H1 (cell line): ENCODE data around the gene EFNA3. TPM values are rescaled to one million over a fixed set of nuclear protein-coding genes. Genes with fewer than 3 reads are reported as not detected.

Experiments
- CTCF ChIA-PET: fragments of 300-600 bp; sonication (Branson Sonifier 250); formaldehyde crosslinking; loops from one replicate; lab custom pipeline; 2021; ENCODE audit not compliant: partially characterized antibody; lab: Charles Lee
- POLR2A ChIA-PET: fragments of 300-600 bp; sonication (Branson Sonifier 250); formaldehyde crosslinking; loops from one replicate; lab custom pipeline; 2021; ENCODE audit warnings: inconsistent platforms; ENCODE audit not compliant: partially characterized antibody; lab: Charles Lee
- DNase-seq, 2 experiments: peaks; one replicate each; pipeline versions ENCODE4 v3.0.0 to v3.0.0-alpha.2; 2010 to 2022; ENCODE audit warnings: low spot score in 2 of 2, low read depth in 1 of 2, mixed read lengths in 1 of 2
- FAIRE-seq: peaks from 2 replicates; lab custom pipeline; 2011; peaks lifted over from hg19 to GRCh38; lab: Jason Lieb, UNC
- H2AFZ ChIP-seq: 2 replicates; pipeline ENCODE4 v1.8.1; 2012; ENCODE audit warnings: low read length, inconsistent platforms
- H2AK5ac ChIP-seq: 2 replicates; pipeline ENCODE4 v1.6.1; 2013; ENCODE audit warnings: low read depth, low read length
- H2BK120ac ChIP-seq: replicated peaks from 2 replicates; pipeline ENCODE3; 2013; ENCODE audit warnings: low read depth, low read length, inconsistent platforms
- H2BK12ac ChIP-seq: 2 replicates; pipeline ENCODE4 v1.6.1; 2013; ENCODE audit warnings: low read depth, low read length
- H2BK15ac ChIP-seq: 2 replicates; pipeline ENCODE4 v1.6.1; 2013; ENCODE audit warnings: low read length
- H2BK20ac ChIP-seq: 2 replicates; pipeline ENCODE4 v1.6.1; 2013; ENCODE audit warnings: low read length
- H2BK5ac ChIP-seq: 2 replicates; pipeline ENCODE4 v1.6.1; 2013; ENCODE audit warnings: low read depth, low read length
- H3K14ac ChIP-seq: 2 replicates; pipeline ENCODE4 v1.6.1; 2013; ENCODE audit warnings: inconsistent platforms; ENCODE audit not compliant: insufficient read length
- H3K18ac ChIP-seq: 2 replicates; pipeline ENCODE4 v1.6.1; 2013; ENCODE audit warnings: low read length; ENCODE audit errors: extremely low read depth
- H3K23ac ChIP-seq: 2 replicates; pipeline ENCODE4 v1.6.1; 2013; ENCODE audit warnings: inconsistent platforms; ENCODE audit not compliant: insufficient read length
- H3K23me2 ChIP-seq: 2 replicates; pipeline ENCODE4 v1.6.1; 2013; ENCODE audit warnings: low read depth, low read length
- H3K27ac ChIP-seq: 2 replicates; pipeline ENCODE4 v1.6.1; 2011; ENCODE audit warnings: low read depth, low read length, inconsistent platforms
- H3K27me3 ChIP-seq, 4 experiments: replicated peaks in 1 of 4; 1 replicate in 1 of 4; 2 replicates in 3 of 4; pipeline versions ENCODE4 v1.6.1 to v1.8.1; 2011 to 2013; ENCODE audit warnings: low read length in 3 of 4, mild to moderate bottlenecking in 3 of 4, inconsistent platforms in 2 of 4, mixed read lengths in 2 of 4, moderate library complexity in 1 of 4; ENCODE audit not compliant: control insufficient read depth in 3 of 4, insufficient read depth in 3 of 4; ENCODE audit errors: extremely low read depth in 1 of 4
- H3K36me3 ChIP-seq, 4 experiments: 2 replicates each; pipeline versions ENCODE4 v1.6.1 to v1.8.1; 2011 to 2013; ENCODE audit warnings: mild to moderate bottlenecking in 4 of 4, low read length in 3 of 4, moderate library complexity in 2 of 4, control low read depth in 1 of 4, inconsistent platforms in 1 of 4; ENCODE audit not compliant: insufficient read depth in 4 of 4, control insufficient read depth in 2 of 4
- H3K4ac ChIP-seq: replicated peaks from 2 replicates; pipeline ENCODE3; 2013; ENCODE audit warnings: low read length, low read depth, mixed read lengths, inconsistent platforms; ENCODE audit not compliant: insufficient read length
- H3K4me1 ChIP-seq, 4 experiments: replicated peaks in 1 of 4; 1 replicate in 1 of 4; 2 replicates in 3 of 4; pipeline versions ENCODE4 v1.6.1 to v1.8.1; 2011 to 2013; ENCODE audit warnings: low read length in 3 of 4, inconsistent platforms in 2 of 4, mixed read lengths in 1 of 4; ENCODE audit not compliant: insufficient read depth in 4 of 4, control insufficient read depth in 3 of 4
- H3K4me2 ChIP-seq, 2 experiments: 2 replicates each; pipeline versions ENCODE4 v1.6.1 to v1.8.1; 2011 to 2013; ENCODE audit warnings: low read depth in 2 of 2, low read length in 2 of 2, control low read depth in 1 of 2, inconsistent platforms in 1 of 2, mild to moderate bottlenecking in 1 of 2; ENCODE audit not compliant: insufficient read depth in 1 of 2
- H3K4me3 ChIP-seq, 4 experiments: fragments of 200-600, 300-600 bp in 1 of 4; sonication (generic), shearing (Covaris generic), sonication (Bioruptor Twin) in 1 of 4; 2 replicates each; pipeline versions ENCODE4 v1.5.1 to v1.8.1; 2011 to 2016; ENCODE audit warnings: low read length in 4 of 4, low read depth in 3 of 4, control low read depth in 2 of 4, inconsistent platforms in 2 of 4, mild to moderate bottlenecking in 2 of 4, mixed read lengths in 1 of 4, moderate library complexity in 1 of 4; ENCODE audit not compliant: insufficient read depth in 2 of 4; ENCODE audit errors: extremely low read depth in 1 of 4
- H3K56ac ChIP-seq: replicated peaks from 2 replicates; pipeline ENCODE3; 2013; ENCODE audit warnings: low read depth, mild to moderate bottlenecking, mixed read lengths, low read length, inconsistent platforms; ENCODE audit not compliant: insufficient read length
- H3K79me1 ChIP-seq: 2 replicates; pipeline ENCODE4 v1.6.1; 2013; ENCODE audit warnings: low read depth, low read length, control low read depth
- H3K79me2 ChIP-seq, 2 experiments: 2 replicates each; pipeline versions ENCODE4 v1.6.1 to v1.8.1; 2012 to 2013; ENCODE audit warnings: low read length in 2 of 2, mild to moderate bottlenecking in 2 of 2, inconsistent platforms in 1 of 2; ENCODE audit not compliant: insufficient read depth in 2 of 2, control insufficient read depth in 1 of 2
- H3K9ac ChIP-seq, 4 experiments: replicated peaks in 1 of 4; 1 replicate in 1 of 4; 2 replicates in 3 of 4; pipeline versions ENCODE4 v1.6.1 to v1.8.1; 2011 to 2013; ENCODE audit warnings: low read depth in 3 of 4, low read length in 3 of 4, control low read depth in 2 of 4, mild to moderate bottlenecking in 2 of 4, moderate library complexity in 2 of 4, inconsistent platforms in 1 of 4; ENCODE audit errors: extremely low read depth in 1 of 4
- H3K9me3 ChIP-seq, 2 experiments: 2 replicates each; pipeline versions ENCODE4 v1.6.1 to v1.8.1; 2012 to 2013; ENCODE audit warnings: mild to moderate bottlenecking in 2 of 2, moderate library complexity in 2 of 2, control low read depth in 1 of 2, inconsistent platforms in 1 of 2, low read depth in 1 of 2, low read length in 1 of 2, mixed read lengths in 1 of 2; ENCODE audit not compliant: insufficient read depth in 2 of 2
- H4K20me1 ChIP-seq, 2 experiments: replicated peaks in 1 of 2; 2 replicates each; pipeline versions ENCODE3 to v1.8.1; 2011 to 2013; ENCODE audit warnings: inconsistent platforms in 2 of 2, low read length in 2 of 2, mild to moderate bottlenecking in 1 of 2; ENCODE audit not compliant: insufficient read depth in 2 of 2, control insufficient read depth in 1 of 2
- H4K5ac ChIP-seq: 2 replicates; pipeline ENCODE4 v1.6.1; 2013; ENCODE audit warnings: low read length, low read depth, mixed read lengths, inconsistent platforms; ENCODE audit not compliant: insufficient read length
- H4K8ac ChIP-seq: 2 replicates; pipeline ENCODE4 v1.8.0; 2013; ENCODE audit warnings: mild to moderate bottlenecking, moderate library complexity, low read length, inconsistent platforms; ENCODE audit not compliant: insufficient read depth; ENCODE audit errors: extremely low read depth
- H4K91ac ChIP-seq: replicated peaks from 2 replicates; pipeline ENCODE3; 2013; ENCODE audit warnings: low read length, mixed read lengths, inconsistent platforms; ENCODE audit not compliant: insufficient read length
- PHF8 ChIP-seq: fragments of 200-600 bp; sonication (generic); conservative IDR thresholded peaks from 2 replicates; pipeline ENCODE4 v1.7.1; 2012; ENCODE audit warnings: low read depth, mild to moderate bottlenecking, inconsistent platforms, low read length, moderate library complexity
- SIX5 ChIP-seq: IDR thresholded peaks from 2 replicates; pipeline ENCODE4 v1.6.1; 2011; ENCODE audit warnings: mild to moderate bottlenecking, low read depth, low read length
- WGBS, 2 experiments: shearing (Covaris generic) in 1 of 2; methylation state at CpG; one replicate each; pipeline versions ENCODE4 v1.1.6 to v1.1.7; 2013 to 2015; ENCODE audit warnings: low lambda C conversion rate in 2 of 2, mixed read lengths in 2 of 2, inconsistent platforms in 1 of 2, low coverage in 1 of 2, missing lambda C conversion rate in 1 of 2; ENCODE audit not compliant: insufficient replicate concordance in 2 of 2, insufficient coverage in 1 of 2, insufficient read length in 1 of 2; ENCODE audit errors: extremely low coverage in 1 of 2, missing lambda C conversion rate in 1 of 2; 5-methylcytosine and 5-hydroxymethylcytosine counted together
- polyA plus RNA-seq, 7 experiments: library from polyadenylated mRNA; depleted of rRNA in 3 of 7; stranded (reverse) in 5 of 7; unstranded in 2 of 7; fragments of >200 nt in 5 of 7; fragments of 200-250 nt in 2 of 7; gene quantifications; 1 replicate in 5 of 7; 2 replicates in 1 of 7; 4 replicates in 1 of 7; pipeline versions ENCODE4 v1.2.1 to v1.2.3, GENCODE V29; 2011 to 2013; ENCODE audit warnings: missing spikeins in 2 of 7, mixed read lengths in 2 of 7
- total RNA-seq: library from RNA; stranded (reverse); fragmentation: NEBNext Ultra II Directional; extraction: Animal tissue kit (Norgen Biotek cat#: 25700); gene quantifications from 2 replicates; pipeline ENCODE4 v1.2.1, GENCODE V29; 2021
- TF ChIP-seq, protein P1 (sequence below): IDR thresholded peaks from 2 replicates; pipeline ENCODE4 v1.6.1; 2012; ENCODE audit warnings: inconsistent platforms

Gene EFNA3
- total and polyA plus RNA-seq, 2 of the 8 experiments (the other 6 are each of a cell fraction or from before 2014, with no cell fraction given), result 10.8 to 13.8 TPM

DNA sequence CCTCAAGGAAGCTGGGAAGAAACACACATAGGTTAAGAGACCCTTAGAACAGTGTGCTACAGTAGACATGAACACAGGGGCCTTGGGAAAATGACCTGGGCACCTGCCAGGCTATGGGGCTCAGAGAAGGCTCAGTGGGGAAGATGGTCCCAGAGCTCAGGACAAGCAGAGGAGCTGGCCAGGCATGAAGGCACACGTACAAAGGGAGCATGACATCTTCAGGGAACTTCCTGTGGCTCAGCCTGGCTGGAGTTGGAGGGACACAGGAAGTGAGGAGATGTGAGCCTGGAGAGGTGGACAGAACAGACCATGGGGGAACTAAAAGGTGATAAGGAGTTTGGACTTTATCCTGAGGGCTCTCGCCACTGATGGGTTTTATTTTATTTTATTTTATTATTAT is 53.2 kb downstream of the EFNA3 start:
- H2BK120ac ChIP-seq, result no peak overlapping the region
- H3K23ac ChIP-seq, result no peak overlapping the region
- no peak overlapping the region for H3K27ac ChIP-seq
- H3K27me3 ChIP-seq, result peaks cover 11 to 23% (median 18%) of the 10 kb centered on the region in 4 experiments
- TF ChIP-seq, protein P1, sequence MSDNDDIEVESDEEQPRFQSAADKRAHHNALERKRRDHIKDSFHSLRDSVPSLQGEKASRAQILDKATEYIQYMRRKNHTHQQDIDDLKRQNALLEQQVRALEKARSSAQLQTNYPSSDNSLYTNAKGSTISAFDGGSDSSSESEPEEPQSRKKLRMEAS, result no peak
- TF ChIP-seq PHF8, result no peak
- TF ChIP-seq SIX5, result no peak
- no peak overlapping the region for H3K9ac ChIP-seq
- no peaks in the 10 kb centered on the region for H4K20me1 ChIP-seq
- no peak overlapping the region for H2AK5ac ChIP-seq
- H3K9me3 ChIP-seq, result no peaks in the 10 kb centered on the region
- WGBS, 2 experiments, result 81% methylated on average over 2 of the region's 2 CpGs; no CpG with 5 or more reads in 1 of the 2 experiments
- DNase-seq, result no peak
- H2AFZ ChIP-seq, result no peak overlapping the region
- no peak overlapping the region for H2BK15ac ChIP-seq
- H3K23me2 ChIP-seq, result peaks cover 27% of the 10 kb centered on the region; the same call in 1 of the 2 replicates
- peaks cover 18 to 51% (median 29%) of the 10 kb centered on the region in 4 experiments for H3K4me1 ChIP-seq
- CTCF ChIA-PET, result interaction anchor here (1.4 to 14.2 kb wide), 4 partner anchors 30 to 46 kb away, joined by 3 to 187 read pairs (median 56); partner anchors contain the start of genes KRTCAP2 and TRIM46
- FAIRE-seq, result no peak
- H3K36me3 ChIP-seq, result peaks cover 0 to 4% (median under 1%) of the 10 kb centered on the region in 4 experiments; a peak in 2 of 8 replicates
- POLR2A ChIA-PET, result interaction anchor here (0.8 to 1.8 kb wide), 2 partner anchors 38 to 63 kb away, joined by 4 read pairs; no protein-coding TSS in a partner anchor
- no peak overlapping the region for H4K5ac ChIP-seq
- no peak overlapping the region for H3K18ac ChIP-seq
- no peak overlapping the region for H3K56ac ChIP-seq
- no peak overlapping the region for H2BK5ac ChIP-seq
- no peak overlapping the region for H3K4me3 ChIP-seq
- no peaks in the 10 kb centered on the region for H3K79me1 ChIP-seq
- no peak overlapping the region for H4K8ac ChIP-seq
- no peak overlapping the region for H3K4me2 ChIP-seq
- no peak overlapping the region for H3K4ac ChIP-seq
- no peak overlapping the region for H2BK12ac ChIP-seq
- no peak overlapping the region for H3K14ac ChIP-seq
- no peak overlapping the region for H2BK20ac ChIP-seq
- H3K79me2 ChIP-seq, result no peaks in the 10 kb centered on the region; a peak in 1 of 4 replicates
- no peak overlapping the region for H4K91ac ChIP-seq
